Islet of Langerhans (tissue), 1 donor: Measurements from ENCODE around the gene PRMT2.
"Not testable (repeated sequence)": the region's sequence is repeated elsewhere in the genome, so short reads cannot be mapped to it uniquely, and the experiment has no call there.

Source experiments
- FAIRE-seq: peaks from one replicate; lab custom pipeline; 2011; peaks lifted over from hg19 to GRCh38; lab: Jason Lieb, UNC

The PRMT2 gene

DNA sequence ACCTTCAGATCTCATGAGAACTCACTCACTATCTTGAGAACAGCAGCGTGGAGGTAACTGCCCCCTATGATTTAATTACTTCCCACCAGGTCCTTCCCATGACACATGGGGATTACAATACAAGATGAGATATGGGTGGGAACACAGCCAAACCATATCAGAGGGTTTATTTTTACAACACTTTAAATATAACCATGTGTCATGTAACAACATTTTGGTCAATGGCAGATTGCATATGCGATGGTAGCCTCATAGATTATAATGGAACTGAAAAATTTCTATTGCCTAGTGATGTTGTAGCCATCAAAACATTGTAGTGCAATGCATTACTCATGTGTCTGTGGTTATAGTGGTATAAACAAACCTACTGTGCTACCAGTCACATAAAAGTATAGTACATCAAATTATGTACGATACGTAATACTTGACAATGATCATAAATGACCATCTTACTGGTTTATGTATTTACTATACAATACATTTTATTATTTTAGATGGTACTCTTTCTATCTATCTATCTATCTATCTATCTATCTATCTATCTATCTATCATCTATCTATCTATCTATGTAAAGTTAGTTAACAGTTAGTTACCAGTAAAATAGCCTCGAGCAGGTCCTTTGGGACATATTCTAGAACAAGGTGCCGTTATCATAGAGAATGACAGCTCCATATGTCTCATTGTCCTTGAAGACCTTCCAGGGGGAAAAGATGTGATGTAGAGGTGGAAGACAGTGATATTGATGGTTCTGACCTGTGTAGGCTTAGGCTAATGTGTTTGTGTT, 18.0 kb upstream of the PRMT2 start:
- FAIRE-seq: no peak

DNA sequence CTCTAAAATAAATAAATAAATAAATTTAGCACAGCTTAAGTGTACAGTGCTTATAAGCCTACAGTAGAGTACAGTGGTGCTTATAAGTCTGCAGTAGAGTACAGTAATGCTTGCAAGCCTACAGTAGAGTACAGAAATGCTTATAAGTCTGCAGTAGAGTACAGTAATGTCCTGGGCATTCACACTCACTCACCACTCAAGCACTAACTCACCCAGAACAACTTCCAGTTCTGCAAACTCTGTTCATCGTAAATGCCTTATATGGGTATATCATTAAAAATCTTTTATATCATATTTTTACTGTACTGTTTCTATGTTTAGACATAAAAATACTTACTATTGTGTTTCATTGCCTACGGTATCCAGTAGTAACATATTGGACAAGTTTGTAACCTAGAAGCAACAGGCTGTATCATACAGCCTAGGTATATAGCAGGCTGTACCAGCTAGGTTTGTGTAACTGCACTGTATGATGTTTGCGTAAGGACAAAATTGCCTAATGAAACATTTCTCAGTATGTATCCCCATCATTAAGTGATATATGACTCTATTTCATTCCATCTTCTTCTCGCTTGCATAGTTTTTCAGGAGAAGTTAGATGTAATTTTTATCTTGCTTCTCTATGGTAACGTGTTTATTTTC, 16.6 kb upstream of the PRMT2 start:
- FAIRE-seq: no peak

DNA sequence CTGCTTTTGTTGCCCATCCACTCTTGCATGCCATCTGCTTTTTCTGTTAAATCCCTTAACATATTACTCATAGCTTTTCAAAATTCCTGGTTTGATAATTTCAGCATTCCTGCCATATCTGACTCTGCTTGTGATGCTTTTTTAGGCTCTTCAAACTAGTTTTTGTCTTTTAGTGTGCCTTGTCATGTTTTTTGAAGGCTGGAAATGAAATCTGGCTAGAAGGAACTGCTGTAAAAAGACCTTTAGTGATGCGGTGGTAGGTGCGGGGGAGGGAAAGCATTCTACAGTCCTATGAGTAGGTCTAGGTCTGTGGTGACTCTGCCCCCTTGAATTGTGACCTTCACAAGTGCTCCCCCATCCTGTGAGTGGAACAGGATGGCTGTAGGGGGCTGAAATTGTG, 15.6 kb upstream of the PRMT2 start:
- no peak for FAIRE-seq

DNA sequence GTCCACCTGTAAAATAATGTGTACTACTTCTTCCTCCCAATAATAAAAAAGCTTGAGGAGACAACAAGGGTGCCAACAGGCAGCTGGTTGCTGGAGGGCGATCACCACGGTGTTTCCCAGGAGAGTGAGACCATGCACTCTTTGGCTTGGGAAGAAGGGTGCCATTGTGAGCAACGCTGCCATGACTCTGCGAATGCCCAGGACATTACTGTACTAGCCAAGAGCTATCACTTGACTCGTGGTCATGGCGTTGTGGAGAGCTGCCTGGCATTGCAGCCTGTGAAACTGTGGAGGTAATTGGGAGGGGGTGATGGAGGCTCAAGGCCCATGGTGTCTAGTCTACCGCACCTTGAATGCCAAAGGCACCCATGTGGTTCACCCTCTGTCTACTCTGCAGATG, 14.6 kb upstream of the PRMT2 start:
- FAIRE-seq: no peak

- FAIRE-seq: no peak
Measured at GRCh38 chr21:46621457-46622182, 13.9 kb upstream of the PRMT2 start.

DNA sequence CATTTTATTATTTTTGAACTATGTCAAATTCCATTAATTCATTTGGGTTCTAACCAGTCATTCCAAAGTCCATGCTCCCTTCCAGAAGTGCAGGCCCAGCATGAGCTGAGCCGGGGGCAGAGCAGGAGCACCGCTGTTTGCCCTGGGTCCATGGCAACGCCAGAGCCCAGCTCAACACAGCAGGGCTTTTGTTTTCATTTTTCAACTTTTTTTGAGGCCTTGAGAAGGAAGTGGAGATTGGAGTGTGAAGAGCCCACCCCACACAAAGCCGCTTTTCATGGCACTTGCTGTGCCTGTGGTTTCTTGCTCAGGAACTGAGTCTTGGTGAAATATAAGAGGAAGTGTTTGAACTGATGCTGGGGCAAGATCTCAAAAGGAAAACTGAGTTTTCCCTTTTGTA, 13.2 kb upstream of the PRMT2 start:
- no peak for FAIRE-seq

- no peak for FAIRE-seq
Measured at GRCh38 chr21:46624050-46624449, 11.4 kb upstream of the PRMT2 start.

DNA sequence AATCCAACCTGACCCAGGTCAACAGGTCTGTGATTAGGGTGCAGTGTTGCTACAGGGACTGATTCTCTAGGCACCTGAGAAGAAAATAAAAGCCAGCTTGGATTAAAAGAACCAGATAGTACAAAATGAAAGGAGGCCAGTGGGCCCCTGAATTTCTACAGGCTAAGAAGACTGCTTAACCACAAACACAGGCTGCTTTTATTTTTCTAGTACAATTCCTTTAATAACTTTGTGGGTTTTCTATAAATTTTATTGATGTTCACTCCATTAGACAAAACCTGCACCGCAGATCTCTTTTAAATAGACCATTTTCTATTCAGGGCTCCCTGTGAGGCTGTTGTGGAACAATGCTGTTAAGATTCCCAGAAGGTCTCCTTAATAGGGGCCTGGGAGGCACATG, 9.7 kb upstream of the PRMT2 start:
- no peak for FAIRE-seq

DNA sequence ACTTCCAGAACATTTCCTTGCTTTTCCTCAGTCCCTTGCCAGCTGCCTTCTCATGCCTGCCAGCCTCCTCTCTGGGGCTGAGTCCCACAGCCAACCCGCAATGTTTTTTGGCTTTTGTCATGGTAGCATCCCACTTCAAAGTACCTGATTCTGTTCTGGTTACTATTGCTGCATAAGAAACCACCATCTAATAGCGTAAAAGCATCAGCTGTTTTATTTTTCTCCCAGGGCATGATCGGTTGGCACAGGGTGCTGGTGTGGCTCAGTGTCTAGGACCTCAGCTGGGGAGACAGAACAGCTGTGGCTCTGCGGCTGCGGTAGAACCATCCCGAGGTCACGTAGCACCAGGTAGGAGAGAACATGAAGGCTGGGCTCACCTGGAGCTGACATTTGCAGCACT, 8.9 kb upstream of the PRMT2 start:
- no peak for FAIRE-seq

DNA sequence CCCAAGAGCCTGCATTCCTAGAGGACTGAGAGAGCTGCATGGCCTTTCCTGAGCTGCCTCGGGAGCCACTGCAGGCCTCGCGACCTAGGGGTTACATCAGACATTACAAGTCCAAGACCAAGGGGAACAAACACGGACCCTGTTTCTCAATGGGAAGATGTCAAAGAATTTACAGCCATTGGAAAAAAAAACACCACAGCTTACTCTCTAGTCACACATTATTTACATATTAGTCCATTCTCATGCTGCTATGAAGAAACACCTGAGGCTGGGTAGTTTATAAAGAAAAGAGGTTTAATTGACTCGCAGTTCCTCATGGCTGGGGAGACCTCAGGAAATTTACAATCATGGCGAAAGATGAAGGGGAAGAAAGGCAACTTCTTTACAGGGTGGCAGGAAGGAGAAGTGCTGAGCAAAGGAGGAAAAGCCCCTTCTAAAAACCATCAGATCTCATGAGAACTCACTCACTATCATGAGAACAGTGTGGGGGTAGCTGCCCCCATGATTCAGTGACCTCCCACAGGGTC, 8.4 kb upstream of the PRMT2 start:
- FAIRE-seq: no peak

- FAIRE-seq: no peak
Measured at GRCh38 chr21:46627726-46628125, 7.7 kb upstream of the PRMT2 start.

- no peak for FAIRE-seq
Measured at GRCh38 chr21:46628868-46629267, 6.6 kb upstream of the PRMT2 start.

DNA sequence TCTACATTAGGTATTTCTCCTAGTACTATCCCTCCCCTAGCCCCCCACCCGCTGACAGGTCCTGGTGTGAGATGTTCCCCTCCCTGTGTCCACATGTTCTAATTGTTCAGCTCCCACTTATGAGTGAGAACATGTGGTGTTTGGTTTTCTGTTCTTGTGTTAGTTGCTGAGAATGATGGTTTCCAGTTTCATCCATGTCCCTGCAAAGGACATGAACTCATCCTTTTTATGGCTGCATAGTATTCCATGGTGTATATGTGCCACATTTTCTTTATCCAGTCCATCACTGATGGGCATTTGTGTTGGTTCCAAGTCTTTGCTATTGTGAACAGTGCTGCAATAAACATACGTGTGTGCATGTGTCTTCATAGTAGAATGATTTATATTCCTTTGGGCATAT, 4.6 kb upstream of the PRMT2 start:
- FAIRE-seq: not testable (repeated sequence)

DNA sequence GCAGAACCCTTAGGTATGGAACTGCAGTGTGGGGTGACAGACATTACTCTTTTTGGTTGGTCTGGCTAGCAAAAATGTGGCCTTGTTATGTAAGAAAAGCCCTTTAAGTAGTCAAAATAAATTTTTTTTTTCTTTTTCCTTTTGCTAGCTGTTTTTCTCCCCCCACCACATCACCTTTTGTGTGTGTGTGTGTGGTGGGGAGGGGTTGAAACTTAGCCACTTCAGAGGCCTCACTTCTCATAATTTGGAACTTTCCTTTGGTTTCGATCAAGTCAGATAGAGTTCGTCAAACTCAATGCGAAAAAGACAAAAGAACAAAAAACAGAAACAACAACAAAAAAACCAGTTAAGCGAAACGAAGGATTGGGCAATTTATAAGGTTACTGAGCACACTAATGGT, 1.9 kb upstream of the PRMT2 start:
- FAIRE-seq: no peak

DNA sequence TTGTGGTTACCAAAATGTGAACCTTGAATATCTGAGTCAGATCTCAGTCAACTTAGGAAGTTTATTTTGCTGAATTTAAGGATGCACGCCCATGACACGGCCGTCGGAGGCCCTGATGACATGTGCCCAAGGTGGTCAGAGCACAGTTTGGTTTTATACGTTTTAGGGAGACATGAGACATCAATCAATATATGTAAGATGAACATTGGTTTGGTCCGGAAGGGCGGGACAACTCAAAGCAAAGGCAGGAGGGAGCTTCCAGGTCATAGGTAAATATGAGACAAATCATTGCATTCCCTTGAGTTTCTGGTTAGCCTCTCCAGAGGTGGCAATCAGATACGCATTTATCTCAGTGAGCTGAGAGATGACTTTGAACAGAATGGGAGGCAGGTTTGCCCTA, 1.0 kb upstream of the PRMT2 start:
- FAIRE-seq: no peak

DNA sequence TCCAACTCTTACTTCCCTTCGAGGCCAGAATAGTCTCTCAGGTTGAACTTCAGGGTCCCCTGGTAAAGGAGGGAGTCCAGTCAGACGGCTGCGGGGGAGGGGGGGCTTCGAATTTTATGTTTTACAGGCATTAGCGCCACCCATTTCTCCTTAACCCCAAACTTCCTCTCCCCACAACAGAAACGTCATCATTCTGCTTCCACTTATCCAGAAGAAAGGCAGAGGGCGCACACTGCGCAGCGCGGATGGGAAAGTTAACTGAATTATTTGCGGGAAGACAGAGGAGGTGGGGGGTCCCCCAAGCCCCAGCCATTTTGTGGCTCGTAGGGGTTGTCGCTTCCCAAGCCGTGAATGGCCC, 529 bp upstream of the PRMT2 start:
- FAIRE-seq: no peak

DNA sequence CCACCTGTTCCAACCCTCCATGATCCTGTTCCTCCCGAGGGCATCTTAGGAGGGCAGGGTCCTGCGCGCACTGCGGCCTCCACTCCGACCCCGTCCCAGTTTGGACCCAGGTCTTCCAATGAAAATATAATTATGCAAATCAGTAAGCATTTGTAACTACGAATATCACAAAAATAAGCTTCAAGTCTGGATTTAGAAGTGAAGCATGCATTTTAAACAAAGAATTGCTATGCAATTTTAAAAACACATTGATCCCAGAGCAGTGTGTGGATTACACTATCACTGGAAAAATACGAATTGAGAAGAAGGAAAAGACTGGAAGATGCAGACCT, 673 bp downstream of the PRMT2 start:
- FAIRE-seq: no peak

DNA sequence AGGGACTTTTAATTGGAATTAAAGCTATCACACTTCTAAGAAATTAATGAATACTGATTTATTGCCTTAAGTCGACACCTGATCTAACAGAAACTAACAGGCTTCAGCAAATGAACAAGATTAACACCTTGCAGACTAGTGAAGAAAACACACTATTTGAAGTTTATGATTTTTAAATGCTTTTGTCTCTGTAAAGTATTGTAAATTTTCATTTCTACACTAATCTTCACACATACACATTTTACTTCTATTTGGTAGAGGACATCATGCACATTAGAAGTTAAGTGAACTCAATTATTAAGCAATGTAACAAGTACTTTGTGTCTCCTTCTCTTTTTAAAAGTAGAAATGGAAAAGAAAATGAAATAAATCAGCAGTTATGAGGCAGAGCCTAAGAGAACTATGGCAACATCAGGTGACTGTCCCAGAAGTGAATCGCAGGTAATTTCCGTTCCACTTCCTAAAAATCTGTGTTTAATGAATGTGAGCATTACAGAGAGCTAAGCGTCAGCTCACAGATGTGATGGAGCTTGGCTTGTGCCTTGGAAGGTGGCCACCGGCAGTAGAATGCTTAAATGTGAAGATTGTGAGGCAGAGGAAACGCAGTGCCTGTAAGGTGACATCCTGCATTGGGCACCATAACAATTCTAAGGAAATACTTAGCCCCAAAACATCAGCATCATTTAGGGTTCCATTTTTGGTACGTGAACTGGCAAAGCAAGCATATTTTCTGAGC, 1.2 kb downstream of the PRMT2 start:
- no peak for FAIRE-seq

DNA sequence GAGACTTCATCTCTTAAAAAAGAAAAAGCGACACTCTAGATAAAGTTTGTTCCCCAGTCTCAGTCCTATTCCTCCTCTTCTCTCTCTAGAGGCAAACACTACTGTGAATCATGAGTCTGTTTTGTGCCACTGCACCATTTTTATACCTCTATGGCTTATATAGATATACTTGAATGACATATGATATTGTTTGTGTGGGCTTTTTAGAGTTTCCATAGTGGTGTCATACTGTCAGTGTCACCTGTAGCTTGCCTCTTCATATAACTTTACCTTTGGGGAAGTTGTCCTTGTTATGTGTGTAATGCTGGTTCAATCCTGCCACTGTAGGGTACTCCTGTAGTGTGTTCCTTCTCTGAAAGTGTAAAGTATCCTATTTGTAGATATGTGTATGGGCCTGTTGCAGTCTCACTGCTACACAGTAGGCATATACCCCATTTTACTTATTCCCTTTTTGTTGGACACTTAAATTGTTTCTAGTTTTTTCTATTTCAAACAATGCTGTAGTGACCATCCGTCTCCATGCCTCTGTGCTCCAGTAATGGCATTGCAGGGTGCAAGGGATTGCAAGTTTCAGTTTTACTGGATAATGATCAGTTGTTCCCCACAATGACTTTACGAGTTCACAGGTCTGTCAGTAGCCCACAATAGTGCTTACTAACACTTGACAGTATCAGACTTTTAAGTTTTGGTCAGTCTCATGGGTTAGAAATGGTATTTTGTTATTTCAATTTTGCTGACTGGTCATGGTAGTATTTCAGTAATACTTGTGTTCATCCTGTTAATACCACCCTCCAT, 2.7 kb downstream of the PRMT2 start:
- no peak for FAIRE-seq

- FAIRE-seq: peak; percentile 64
Measured at GRCh38 chr21:46639489-46640386, 4.3 kb downstream of the PRMT2 start.

DNA sequence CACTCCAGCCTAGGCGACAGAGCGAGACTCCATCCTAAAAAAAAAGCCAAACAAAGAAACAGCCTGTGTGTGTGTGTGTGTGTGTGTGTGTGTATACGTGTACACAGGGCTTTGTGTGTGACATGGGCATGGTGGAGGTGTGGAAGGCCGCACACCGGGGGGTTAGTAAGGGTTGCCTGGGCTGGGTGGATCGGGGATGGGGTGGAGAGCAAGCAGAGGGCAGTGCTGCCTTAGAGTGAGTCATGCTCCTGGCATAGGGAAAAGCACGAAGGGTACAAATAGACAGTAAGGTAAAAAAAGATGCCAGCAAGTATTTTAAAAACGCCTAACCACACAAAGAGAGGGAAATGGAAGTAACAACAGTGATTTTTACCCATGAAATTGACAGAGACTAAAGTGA, 6.2 kb downstream of the PRMT2 start:
- FAIRE-seq: no peak
